Nephron progenitor cell (in vitro differentiated cells): Measurements from ENCODE around the gene ESRP2.

Source experiments
- DNase-seq: peaks from one replicate; pipeline ENCODE4 v3.0.0; 2021
- H3K27ac Mint-ChIP-seq: 2 replicates; pipeline ENCODE4 v1.8.0; 2021; ENCODE audit warnings: mild to moderate bottlenecking, moderate library complexity, mixed read lengths
- H3K27me3 Mint-ChIP-seq: 2 replicates; pipeline ENCODE4 v1.8.0; 2021; ENCODE audit warnings: mild to moderate bottlenecking, low read depth, mixed read lengths; ENCODE audit not compliant: poor library complexity
- H3K36me3 Mint-ChIP-seq: 2 replicates; pipeline ENCODE4 v1.8.0; 2021; ENCODE audit warnings: low read depth, mixed read lengths
- H3K4me1 Mint-ChIP-seq: 2 replicates; pipeline ENCODE4 v1.8.0; 2021; ENCODE audit warnings: mixed read lengths
- H3K4me3 Mint-ChIP-seq: 2 replicates; pipeline ENCODE4 v1.8.0; 2021; ENCODE audit warnings: mild to moderate bottlenecking, moderate library complexity, mixed read lengths
- H3K9me3 Mint-ChIP-seq: 2 replicates; pipeline ENCODE4 v1.8.0; 2021; ENCODE audit warnings: mild to moderate bottlenecking, moderate library complexity, mixed read lengths
- CTCF ChIP-seq: fragments of 200-600 bp; sonication (generic); IDR thresholded peaks from 2 replicates; pipeline ENCODE4 v1.5.0; 2021; ENCODE audit warnings: antibody characterized with exemption

The ESRP2 gene

GRCh38 chr16:68252383-68252782 lies 16.5 kb upstream of the ESRP2 start:
- no peak overlapping the region for H3K27ac Mint-ChIP-seq
- peaks cover 8% of the 10 kb centered on the region for H3K4me1 Mint-ChIP-seq
- H3K27me3 Mint-ChIP-seq, result peaks cover 3% of the 10 kb centered on the region
- DNase-seq, result no peak
- peaks cover 19% of the 10 kb centered on the region for H3K36me3 Mint-ChIP-seq
- H3K9me3 Mint-ChIP-seq, result no peaks in the 10 kb centered on the region
- TF ChIP-seq CTCF, result no peak
- H3K4me3 Mint-ChIP-seq, result no peak overlapping the region

GRCh38 chr16:68251832-68252231 lies 15.9 kb upstream of the ESRP2 start:
- Mint-ChIP-seq H3K4me1 (peaks cover 5% of the 10 kb centered on the region), H3K36me3 (peaks cover 19% of the 10 kb centered on the region), H3K27me3 (peaks cover 3% of the 10 kb centered on the region), H3K27ac (no peak overlapping the region), H3K4me3 (no peak overlapping the region), H3K9me3 (no peaks in the 10 kb centered on the region)
- no peak for TF ChIP-seq CTCF
- DNase-seq, result no peak

- Mint-ChIP-seq H3K27me3 (peaks cover 8% of the 10 kb centered on the region), H3K4me1 (peaks cover 14% of the 10 kb centered on the region), H3K9me3 (no peaks in the 10 kb centered on the region), H3K4me3 (no peak overlapping the region), H3K36me3 (peaks cover 19% of the 10 kb centered on the region), H3K27ac (no peak overlapping the region)
- no peak for DNase-seq
- TF ChIP-seq CTCF, result no peak
These were observed 15.0 kb upstream of the ESRP2 start for GRCh38 chr16:68250951-68251350.

GRCh38 chr16:68249371-68249770 lies 13.4 kb upstream of the ESRP2 start:
- Mint-ChIP-seq H3K27ac (no peak overlapping the region), H3K9me3 (no peaks in the 10 kb centered on the region), H3K36me3 (peaks cover 19% of the 10 kb centered on the region), H3K27me3 (peaks cover 16% of the 10 kb centered on the region), H3K4me3 (no peak overlapping the region), H3K4me1 (peaks cover 25% of the 10 kb centered on the region)
- TF ChIP-seq CTCF, result no peak
- no peak for DNase-seq

GRCh38 chr16:68247932-68248331 lies 12.0 kb upstream of the ESRP2 start:
- Mint-ChIP-seq H3K27ac (no peak overlapping the region), H3K36me3 (peaks cover 19% of the 10 kb centered on the region), H3K4me3 (no peak overlapping the region), H3K4me1 (peaks cover 26% of the 10 kb centered on the region), H3K27me3 (peaks cover 22% of the 10 kb centered on the region), H3K9me3 (no peaks in the 10 kb centered on the region)
- no peak for DNase-seq
- TF ChIP-seq CTCF, result no peak

GRCh38 chr16:68247400-68247799 lies 11.5 kb upstream of the ESRP2 start:
- peaks cover 26% of the 10 kb centered on the region for H3K4me1 Mint-ChIP-seq
- H3K9me3 Mint-ChIP-seq, result no peaks in the 10 kb centered on the region
- peaks cover 19% of the 10 kb centered on the region for H3K36me3 Mint-ChIP-seq
- H3K4me3 Mint-ChIP-seq, result no peak overlapping the region
- no peak overlapping the region for H3K27ac Mint-ChIP-seq
- no peak for DNase-seq
- no peak for TF ChIP-seq CTCF
- peaks cover 22% of the 10 kb centered on the region for H3K27me3 Mint-ChIP-seq
